Body of pancreas (tissue), 4 donors: Measurements from ENCODE around the gene ZNF518A. TPM values are rescaled to one million over a fixed set of nuclear protein-coding genes. Genes with fewer than 3 reads are reported as not detected.

Source experiments
- ATAC-seq: fragments of 150-250 bp; one replicate; pipeline ENCODE4 v1.9.1; 2016
- DNase-seq, 4 donors: peaks; one replicate each; pipeline ENCODE4 v3.0.0-alpha.2; 2019
- H3K27ac ChIP-seq, 4 donors: fragments of 200-600 bp; sonication (generic); 1 replicate in 3 of 4; 2 replicates in 1 of 4; pipeline versions ENCODE4 v1.5.1 to v1.6.1; 2016 to 2019; ENCODE audit warnings: mild to moderate bottlenecking in 1 of 4, mixed read lengths in 1 of 4, moderate library complexity in 1 of 4
- H3K27me3 ChIP-seq, 2 donors: fragments of 200-600 bp; sonication (generic); one replicate each; pipeline ENCODE4 v1.6.0; 2016; ENCODE audit warnings: mild to moderate bottlenecking in 1 of 2
- H3K36me3 ChIP-seq, 2 donors: fragments of 200-600 bp; sonication (generic); replicated peaks in 1 of 2; 2 replicates each; pipeline ENCODE4 v1.5.1; 2016; ENCODE audit warnings: low read depth in 2 of 2; ENCODE audit not compliant: insufficient read depth in 1 of 2
- H3K4me1 ChIP-seq: fragments of 200-600 bp; sonication (generic); one replicate; pipeline ENCODE4 v1.6.0; 2016
- H3K4me3 ChIP-seq, 2 donors: fragments of 200-600 bp; sonication (generic); 1 replicate in 1 of 2; 2 replicates in 1 of 2; pipeline ENCODE4 v1.5.1; 2016 to 2019
- H3K9me3 ChIP-seq, 3 donors: fragments of 200-600 bp; sonication (generic); 1 replicate in 2 of 3; 2 replicates in 1 of 3; pipeline ENCODE4 v1.5.1; 2016
- CTCF ChIP-seq, 7 experiments: fragments of 450-650 bp in 4 of 7; fragments of 200-600 bp in 3 of 7; sonication (generic) in 3 of 7; IDR thresholded peaks; one replicate each; pipeline ENCODE4 v1.5.1; 2016 to 2019; ENCODE audit warnings: antibody characterized with exemption in 7 of 7
- POLR2A ChIP-seq, 3 donors: fragments of 450-650 bp; IDR thresholded peaks; one replicate each; pipeline ENCODE4 v1.6.1; 2016; ENCODE audit warnings: antibody characterized with exemption in 3 of 3, mild to moderate bottlenecking in 2 of 3
- WGBS, 2 donors: methylation state at CpG; one replicate each; pipeline ENCODE4 v1.1.5; 2017; 5-methylcytosine and 5-hydroxymethylcytosine counted together
- intact Hi-C: fragments of 100-400 bp; cut with DNase I; formaldehyde crosslinking; loops from one replicate; pipeline ENCODE4 v1.15.1; 2023
- total RNA-seq, 2 donors: library from RNA; depleted of rRNA; stranded (reverse); fragments of >200 nt; gene quantifications; one replicate each; pipeline ENCODE4 v1.1.0, GENCODE V29; 2016

ZNF518A gene
- total RNA-seq, 2 donors from 2014 or later, result 23.1 to 24.4 TPM

GRCh38 chr10:96097865-96098264 is 32.2 kb upstream of the ZNF518A start:
- Histone ChIP-seq H3K4me1 (no peaks in the 10 kb centered on the region), H3K27ac (no peak overlapping the region), H3K9me3 (no peaks in the 10 kb centered on the region), H3K4me3 (no peak overlapping the region), H3K36me3 (no peaks in the 10 kb centered on the region), H3K27me3 (no peaks in the 10 kb centered on the region)
- no peak for ATAC-seq
- no peak for TF ChIP-seq CTCF (IDR thresholded peaks at IDR 0.05)
- no peak for TF ChIP-seq POLR2A (IDR thresholded peaks at IDR 0.05)
- DNase-seq, result no peak
- WGBS, 2 donors, result 65 to 70% methylated on average over 3 of the region's 3 CpGs
- intact Hi-C loops, result no loop called here

DNA sequence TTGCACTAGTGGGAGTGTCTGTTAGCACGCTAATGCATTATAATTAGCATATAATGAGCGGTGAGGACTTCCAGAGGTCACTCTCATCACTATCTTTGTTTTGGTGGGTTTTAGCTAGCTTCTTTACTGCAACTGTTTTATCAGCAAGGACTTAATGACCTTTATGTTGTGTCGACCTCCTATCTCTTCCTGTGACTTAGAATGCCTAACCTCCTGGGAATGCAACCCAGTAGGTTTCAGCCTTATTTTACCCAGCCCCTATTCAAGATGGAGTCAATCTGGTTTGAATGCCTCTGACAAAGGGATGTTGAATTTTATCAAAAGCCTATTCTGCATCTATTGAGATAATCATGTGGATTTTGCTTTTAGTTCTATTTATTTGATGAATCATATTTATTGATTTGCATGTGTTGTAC is 22.5 kb upstream of the ZNF518A start:
- Histone ChIP-seq H3K36me3 (no peaks in the 10 kb centered on the region), H3K9me3 (no peaks in the 10 kb centered on the region), H3K27ac (no peak overlapping the region), H3K4me1 (no peaks in the 10 kb centered on the region), H3K27me3 (no peaks in the 10 kb centered on the region), H3K4me3 (no peak overlapping the region)
- TF ChIP-seq CTCF (IDR thresholded peaks at IDR 0.05), result no peak
- no peak for TF ChIP-seq POLR2A (IDR thresholded peaks at IDR 0.05)
- intact Hi-C loops, result no loop called here
- 47 to 49% methylated on average over 3 of the region's 3 CpGs for WGBS, 2 donors
- ATAC-seq (no peak), DNase-seq (no peak)

DNA sequence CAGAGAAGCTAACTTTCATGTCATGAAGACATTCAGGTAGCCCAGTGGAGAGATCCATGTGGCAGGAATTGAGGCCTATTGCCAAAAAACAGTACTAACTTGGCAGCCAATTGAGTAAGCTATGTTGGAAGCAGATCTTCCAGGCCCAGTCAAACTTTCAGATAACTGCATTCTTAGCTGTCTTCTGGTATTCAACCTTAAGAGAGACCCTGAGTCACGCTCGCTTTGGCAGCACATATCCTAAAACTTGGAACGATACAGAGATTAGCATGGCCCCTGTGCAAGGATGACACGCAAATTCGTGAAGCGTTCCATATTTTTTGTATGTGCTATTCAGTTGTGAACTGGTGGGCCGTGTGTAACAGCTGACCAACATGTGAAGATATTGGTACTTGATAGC is 17.6 kb upstream of the ZNF518A start:
- ATAC-seq (no peak), DNase-seq (no peak)
- Histone ChIP-seq H3K36me3 (no peaks in the 10 kb centered on the region), H3K4me3 (no peak overlapping the region), H3K4me1 (no peaks in the 10 kb centered on the region), H3K27ac (no peak overlapping the region), H3K27me3 (no peaks in the 10 kb centered on the region), H3K9me3 (no peaks in the 10 kb centered on the region)
- intact Hi-C loops, result no loop called here
- WGBS, 2 donors, result 83 to 92% methylated on average over 7 of the region's 7 CpGs
- TF ChIP-seq CTCF (IDR thresholded peaks at IDR 0.05) (no peak), POLR2A (IDR thresholded peaks at IDR 0.05) (no peak)

GRCh38 chr10:96118604-96119450 is 11.3 kb upstream of the ZNF518A start:
- ATAC-seq (no peak), DNase-seq (no peak)
- Histone ChIP-seq H3K27ac (no peak overlapping the region), H3K27me3 (peaks cover 0 to 10% of the 10 kb centered on the region in 2 donors), H3K4me1 (no peaks in the 10 kb centered on the region), H3K4me3 (no peak overlapping the region), H3K9me3 (no peaks in the 10 kb centered on the region), H3K36me3 (no peaks in the 10 kb centered on the region)
- TF ChIP-seq POLR2A (IDR thresholded peaks at IDR 0.05), result no peak
- no peak for TF ChIP-seq CTCF (IDR thresholded peaks at IDR 0.05)
- 74 to 76% methylated on average over 20 to 21 of the region's 21 CpGs for WGBS, 2 donors
- intact Hi-C loops, result no loop called here

DNA sequence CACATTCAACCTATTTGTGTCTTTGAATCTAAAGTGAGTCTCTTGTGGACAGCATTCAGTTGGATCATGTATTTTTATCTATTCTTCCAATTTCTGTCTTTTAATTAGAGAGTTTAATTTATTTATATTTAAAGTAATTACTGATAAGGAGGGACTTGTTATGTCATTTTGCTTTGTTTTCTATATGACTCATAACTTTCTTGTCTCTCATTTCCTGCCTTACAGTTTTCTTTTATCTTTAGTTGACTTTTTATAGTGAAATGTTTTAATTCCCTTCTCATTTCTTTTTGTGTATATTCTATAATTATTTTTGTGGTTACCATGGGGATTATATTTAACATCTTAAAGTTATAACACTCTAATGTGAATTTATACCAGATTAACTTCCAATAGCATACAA is 7.3 kb upstream of the ZNF518A start:
- no peaks in the 10 kb centered on the region for H3K9me3 ChIP-seq
- no peaks in the 10 kb centered on the region for H3K4me1 ChIP-seq
- H3K36me3 ChIP-seq, result no peaks in the 10 kb centered on the region
- H3K27ac ChIP-seq, result no peak overlapping the region
- intact Hi-C loops, result no loop called here
- ATAC-seq (no peak), DNase-seq (no peak)
- peaks cover 0 to 10% of the 10 kb centered on the region in 2 donors for H3K27me3 ChIP-seq
- H3K4me3 ChIP-seq, result no peak overlapping the region
- no peak for TF ChIP-seq POLR2A (IDR thresholded peaks at IDR 0.05)
- TF ChIP-seq CTCF (IDR thresholded peaks at IDR 0.05), result no peak
